IPS-11a (cell line): Measurements from ENCODE around the gene IL17REL.

ENCODE experiments used
- H3K4me3 ChIP-seq: one replicate; pipeline ENCODE4 v1.5.1; 2013; ENCODE audit warnings: low read depth, low read length, control low read depth

Gene IL17REL

DNA sequence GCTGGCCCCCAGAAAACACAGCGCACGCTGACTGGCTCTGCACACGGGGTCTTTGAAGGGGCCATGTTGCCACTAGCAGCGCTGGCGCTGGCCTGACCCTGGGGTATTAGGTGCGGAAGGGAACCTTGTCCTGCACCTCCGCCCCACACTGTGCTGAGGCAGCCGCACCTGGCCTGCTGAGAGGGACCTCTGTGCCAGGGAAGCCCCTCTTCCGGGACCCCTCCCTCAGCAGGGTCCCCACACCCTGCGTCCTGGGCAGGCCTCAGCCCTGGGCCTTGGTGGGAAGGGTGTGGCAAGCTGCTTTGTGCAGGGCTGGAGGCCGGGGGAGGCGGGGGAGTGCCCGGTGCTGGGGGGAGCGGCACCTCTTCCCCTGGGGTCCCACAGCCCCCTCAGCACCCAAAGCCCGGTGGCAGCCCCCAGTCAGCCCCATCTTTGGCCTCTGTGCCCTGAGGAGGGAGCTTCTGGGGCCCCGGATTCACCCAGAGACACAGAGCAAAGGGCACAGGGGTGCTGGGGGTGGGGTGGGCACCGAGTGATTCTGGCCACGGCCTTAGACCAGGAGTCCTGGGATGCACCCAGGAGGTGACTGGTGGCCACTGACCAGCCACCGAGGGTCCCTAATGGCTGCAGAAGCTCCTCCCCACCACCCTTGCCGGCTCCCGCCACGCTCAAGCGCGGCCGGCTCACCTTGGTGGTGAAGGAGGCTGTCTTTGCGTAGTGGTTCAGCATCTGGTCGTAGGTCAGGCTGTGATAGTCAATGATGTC lies 34.1 kb upstream of the IL17REL start:
- no peak overlapping the region for H3K4me3 ChIP-seq

DNA sequence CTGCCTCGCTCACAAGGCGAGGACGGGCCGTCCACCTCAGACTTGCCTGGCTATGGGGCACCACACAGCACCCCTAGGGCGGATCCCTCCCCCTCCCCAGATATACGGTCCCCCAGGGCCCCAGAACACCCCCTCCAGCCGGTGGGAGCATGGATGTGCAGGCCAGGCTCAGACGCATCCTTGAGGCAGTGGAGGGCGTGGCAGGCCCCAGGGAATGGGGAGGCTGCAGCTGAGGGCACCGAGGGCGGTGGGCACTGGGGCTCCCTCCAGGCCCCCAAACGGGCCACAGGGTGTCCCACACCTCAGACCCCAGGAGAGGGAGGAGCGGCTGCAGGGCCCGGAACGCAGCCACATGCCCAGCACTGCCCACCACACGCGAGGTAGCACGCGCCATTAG lies 33.5 kb upstream of the IL17REL start:
- no peak overlapping the region for H3K4me3 ChIP-seq

DNA sequence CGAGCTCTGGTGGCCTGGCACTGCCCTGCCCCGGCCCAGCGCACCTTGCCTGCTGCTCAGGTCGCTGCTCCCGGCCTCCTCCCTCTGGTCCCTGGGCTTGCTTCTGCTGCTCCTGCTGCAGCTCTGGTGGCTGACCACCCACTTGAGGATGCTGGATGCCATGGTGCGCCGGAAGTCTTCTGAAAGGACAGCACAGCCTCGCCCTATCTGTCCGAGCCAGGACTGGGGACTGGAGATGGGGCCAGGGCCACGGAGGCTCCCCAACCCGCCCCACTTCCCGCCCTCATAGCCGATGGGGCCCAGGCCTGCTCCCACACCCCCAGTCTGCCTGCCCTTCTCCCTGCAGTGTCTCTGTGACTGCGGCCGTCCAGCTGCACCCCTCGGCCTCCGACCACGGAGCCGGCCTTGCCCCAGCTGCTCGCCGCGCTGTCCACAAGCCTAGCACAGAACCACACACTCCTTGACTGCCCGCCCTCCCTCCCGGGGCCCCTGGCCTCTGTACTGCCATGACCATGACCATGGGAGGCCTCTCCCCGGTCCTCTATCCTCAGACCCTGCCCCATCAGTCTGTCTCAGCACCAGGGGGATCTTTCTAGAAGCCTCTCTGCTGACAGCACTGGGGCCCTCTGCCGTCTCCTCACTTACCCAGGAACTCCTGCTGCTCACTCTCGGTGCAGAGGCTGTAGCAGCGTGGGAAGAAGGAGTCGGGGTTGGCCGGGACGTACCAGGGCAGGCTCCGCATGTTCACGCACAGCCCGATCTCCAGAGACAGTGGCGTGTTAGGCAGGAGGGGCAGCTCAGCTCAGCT lies 32.9 kb upstream of the IL17REL start:
- no peak overlapping the region for H3K4me3 ChIP-seq

DNA sequence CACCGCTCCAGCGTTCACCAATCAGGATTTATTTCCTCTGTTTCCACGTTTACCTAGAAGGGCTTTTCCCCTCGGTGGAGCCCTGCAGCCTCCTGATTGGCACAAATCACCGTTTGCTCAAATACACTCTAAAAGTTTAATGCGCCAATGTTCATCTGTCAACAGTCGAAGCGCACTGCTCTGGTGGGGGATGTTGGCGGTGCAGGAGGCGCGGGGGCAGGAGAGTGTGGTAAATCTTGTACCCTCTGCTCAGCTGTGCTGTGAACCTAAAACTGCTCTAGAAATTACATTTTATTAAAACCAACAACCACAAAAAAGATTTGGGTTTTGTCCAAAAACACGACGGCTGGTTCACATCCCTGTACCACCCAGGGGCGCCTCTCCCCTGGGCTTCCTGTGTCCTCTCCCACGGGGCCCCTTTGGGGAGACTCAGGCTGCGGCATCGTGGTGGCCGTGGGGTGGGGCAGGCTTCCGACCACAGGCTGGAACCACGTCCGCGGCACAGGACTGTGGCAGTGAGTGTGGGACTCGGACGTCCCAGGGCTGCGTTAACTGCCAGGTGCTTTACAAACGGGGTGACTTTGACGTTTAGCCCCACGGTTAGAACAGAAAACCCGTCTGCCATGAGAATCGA lies 32.0 kb upstream of the IL17REL start:
- H3K4me3 ChIP-seq = no peak overlapping the region

DNA sequence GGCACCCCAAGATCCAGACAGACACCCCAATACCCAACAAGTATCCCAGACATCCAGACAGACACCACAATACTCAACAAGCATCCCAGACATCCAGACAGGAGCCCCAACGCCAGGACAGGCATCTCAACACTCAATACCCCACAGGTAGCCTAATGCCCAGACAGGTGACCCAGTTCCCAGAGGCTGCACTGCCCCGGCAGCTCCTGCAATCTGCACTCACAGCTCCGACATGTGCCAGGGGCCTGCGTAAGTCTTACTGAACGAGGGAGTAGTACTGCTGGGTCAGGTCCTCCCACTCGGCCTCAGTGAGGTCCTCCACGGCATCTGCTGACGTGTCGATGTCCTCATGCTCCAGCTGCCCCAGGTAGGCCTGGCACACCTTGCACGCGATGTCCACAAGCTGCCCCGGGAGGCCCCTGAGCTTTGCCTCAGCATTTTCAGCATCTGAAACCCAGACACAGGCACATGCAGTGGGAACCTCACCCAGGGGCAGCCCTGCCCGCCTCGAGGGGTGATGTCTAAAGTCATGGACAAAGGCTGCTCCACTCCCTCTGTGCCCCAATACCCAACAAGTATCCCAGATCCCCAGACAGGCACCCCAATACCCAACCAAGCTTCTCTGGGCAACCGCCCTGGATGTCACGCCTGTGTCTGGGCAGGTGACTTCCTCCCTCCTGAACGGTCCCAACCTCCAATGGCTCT lies 28.9 kb upstream of the IL17REL start:
- no peak overlapping the region for H3K4me3 ChIP-seq

DNA sequence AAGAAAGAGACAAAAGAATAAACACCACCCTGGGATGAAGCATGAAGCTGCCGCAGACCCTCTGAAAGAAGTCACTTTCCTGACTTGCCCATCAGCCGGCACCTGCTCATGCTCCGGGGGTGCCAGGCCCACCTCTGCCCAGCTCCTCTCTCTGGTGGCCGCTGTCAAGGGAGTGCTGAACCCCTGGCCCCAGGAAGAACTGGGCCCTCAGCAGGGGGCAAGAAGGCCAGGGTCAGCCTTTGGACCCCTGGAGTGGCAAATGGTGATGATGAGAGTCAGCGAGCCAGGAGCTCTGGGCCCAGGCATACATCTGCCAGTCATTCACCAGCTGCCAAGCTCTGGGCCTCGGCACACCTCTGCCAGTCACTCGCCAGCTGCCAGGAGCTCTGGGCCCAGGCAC lies 28.2 kb upstream of the IL17REL start:
- no peak overlapping the region for H3K4me3 ChIP-seq

DNA sequence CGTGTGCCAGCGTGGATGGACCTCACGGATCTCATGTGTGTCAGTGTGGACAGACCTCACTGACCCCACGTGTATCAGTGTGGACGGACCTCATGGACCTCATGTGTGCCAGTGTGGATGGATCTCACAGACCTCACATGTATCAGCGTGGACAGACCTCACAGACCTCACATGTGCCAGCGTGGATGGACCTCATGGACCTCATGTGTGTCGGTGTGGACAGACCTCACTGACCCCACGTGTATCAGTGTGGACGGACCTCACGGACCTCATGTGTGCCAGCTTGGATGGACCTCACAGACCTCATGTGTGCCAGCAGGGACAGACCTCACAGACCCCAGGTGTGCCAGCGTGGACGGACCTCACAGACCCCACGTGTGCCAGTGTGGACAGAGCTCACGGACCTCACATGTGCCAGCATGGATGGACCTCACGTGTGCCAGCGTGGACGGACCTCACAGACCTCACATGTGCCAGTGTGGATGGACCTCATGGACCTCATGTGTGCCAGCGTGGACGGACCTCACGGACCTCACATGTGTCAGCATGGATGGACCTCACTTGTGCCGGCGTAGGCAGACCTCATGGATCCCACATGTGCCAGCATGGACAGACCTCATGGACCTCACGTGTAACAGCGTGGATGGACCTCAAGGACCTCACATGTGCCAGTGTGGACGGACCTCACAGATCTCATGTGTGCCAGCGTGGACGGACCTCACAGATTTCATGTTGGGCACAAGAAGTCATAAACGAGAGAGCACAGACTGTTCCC lies 27.3 kb upstream of the IL17REL start:
- H3K4me3 ChIP-seq = no peak overlapping the region

DNA sequence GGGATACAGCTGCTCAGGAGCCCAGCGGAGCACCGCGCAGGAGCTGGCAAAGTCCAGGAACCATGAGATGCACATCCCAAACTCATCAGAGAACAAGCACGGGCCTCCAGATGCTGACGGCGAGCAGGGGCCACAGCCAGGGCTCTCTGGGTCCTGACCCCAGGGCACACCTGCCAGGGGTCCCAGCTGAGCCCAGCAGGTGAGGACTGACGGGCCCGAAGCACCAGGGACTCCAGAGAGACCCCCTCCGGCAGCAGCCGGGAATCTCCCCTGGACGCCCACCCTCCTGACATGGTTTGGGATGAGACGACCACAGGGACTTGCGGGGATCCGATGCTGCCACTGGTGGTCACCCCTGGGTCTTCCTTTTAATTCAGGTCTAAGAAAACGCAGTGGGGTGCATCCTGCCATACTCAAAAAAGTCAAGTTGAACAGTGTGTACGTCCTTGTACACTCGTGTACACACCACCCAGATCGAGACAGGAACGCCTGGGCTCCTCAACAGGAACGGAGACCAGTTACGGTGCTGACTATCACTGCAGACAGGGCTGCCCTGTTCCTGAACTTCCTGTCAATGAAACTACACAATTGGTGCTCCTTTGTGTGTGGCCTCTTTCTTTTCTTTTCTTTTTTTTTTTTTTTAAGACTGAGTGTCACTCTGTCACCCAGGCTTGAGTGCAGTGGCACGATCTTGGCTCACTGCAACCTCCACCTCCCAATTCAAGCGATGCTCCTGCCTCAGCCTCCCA lies 23.6 kb upstream of the IL17REL start:
- no peak overlapping the region for H3K4me3 ChIP-seq

DNA sequence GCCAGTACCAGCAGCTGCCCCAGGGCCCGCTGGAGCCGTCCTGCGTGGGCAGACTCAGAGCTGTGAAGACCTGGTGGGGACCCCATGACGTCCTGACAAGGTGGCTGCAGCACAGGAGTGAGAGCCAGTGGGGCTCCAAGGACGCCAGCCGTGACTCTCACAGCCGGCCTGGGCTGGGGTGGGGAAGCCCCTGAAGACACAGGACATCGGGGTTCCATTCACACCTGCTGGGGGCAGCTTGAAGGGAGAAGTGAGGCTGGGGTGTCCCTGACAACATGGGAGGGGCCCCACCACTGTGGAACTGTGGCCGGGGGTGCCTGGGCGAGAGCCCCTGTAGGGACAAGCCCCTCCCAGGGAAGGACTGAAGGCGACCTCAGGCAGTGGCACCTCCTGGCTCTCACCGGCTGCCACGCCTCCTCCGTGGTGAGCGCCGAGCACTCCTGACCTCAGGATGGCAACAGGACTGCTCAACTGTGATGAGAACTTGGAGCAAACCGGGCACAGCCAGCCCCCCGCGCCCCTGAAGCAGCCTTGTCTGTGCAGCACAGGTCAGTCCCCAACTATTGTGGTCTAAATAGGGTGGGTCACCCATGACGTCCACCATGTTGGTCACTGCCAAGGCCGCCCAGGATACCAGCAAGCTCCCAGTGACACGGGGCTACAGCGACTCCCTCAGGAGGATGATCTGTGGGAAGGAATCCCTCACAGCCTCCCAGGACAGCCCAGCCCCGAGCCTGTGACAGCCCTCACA lies 22.7 kb upstream of the IL17REL start:
- H3K4me3 ChIP-seq = no peak overlapping the region

DNA sequence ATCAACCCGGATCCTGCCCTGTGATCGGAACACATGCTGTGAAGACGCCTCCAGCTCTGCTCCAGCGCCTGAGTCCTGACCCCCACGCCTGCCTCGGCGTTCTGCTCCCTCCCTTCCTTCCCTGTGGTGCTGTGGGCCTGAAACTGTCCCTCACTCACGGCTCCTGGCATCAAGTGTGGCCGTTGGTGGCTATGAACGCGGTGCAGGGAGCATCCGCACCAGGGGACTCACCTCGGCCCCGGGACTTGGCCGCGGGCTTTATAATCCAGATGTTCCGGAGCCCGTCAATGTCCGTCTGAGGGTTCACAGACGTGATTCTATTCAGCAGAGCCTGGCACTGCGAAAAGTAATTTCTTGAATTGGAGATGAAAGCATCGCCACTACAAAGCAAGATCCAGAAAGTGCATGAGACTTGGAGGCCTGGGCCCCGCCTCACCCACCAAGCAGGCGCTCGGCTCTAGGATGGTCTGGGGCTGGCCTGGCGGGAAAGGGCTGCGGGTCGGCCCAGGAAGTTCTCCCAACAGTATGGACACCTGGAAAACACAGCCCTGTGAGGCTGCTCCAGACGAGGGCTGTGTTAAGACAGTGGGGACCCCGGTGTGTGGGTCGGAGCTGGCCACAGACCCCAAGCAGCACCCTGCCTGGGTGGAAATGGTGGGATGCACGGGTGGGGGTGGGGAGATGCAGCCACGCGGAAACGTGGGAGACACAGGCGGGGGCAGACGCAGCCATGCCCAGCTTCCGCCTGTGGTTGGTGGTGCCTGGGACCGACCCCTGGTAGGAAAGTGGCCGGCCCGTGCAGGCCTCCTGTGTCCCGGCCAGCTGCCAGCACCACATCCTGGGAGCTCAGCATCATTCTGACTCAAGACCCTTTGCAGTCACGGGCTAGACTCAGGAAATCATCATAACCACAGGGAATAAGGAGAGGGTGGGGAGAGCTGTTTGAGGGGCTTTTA lies 21.8 kb upstream of the IL17REL start:
- H3K4me3 ChIP-seq = no peak overlapping the region

DNA sequence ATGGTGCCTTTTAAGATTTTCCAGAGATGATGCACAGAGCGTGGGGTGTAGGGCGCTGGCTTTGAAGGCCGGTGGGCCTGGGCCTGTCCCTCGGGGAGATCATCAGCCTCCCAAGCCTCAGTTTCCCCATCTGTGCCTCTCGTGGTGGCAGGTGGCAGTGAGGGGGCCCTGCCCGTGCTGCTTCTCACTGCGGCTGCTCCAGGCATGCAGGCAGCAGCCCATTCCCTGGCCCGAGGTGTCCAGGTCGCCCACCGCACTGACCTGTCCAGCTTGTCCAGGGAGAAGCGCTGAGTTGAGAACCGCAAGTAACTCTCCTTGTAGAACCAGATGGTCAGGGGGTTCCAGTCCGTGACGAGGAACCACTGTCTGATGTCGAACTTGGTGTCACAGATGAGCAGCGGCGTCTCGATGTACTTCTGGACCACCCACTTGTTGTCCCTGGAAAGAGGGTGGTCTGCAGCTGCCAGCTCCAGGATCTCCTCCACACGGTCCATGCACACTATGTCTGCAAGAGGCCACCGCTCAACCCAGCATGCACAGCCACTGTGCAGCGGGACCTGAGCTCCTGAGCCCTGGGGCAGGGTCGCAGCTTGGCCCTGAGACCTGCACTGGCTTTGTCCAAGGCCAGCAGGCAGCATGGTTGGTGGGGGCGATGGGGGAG lies 20.5 kb upstream of the IL17REL start:
- no peak overlapping the region for H3K4me3 ChIP-seq

DNA sequence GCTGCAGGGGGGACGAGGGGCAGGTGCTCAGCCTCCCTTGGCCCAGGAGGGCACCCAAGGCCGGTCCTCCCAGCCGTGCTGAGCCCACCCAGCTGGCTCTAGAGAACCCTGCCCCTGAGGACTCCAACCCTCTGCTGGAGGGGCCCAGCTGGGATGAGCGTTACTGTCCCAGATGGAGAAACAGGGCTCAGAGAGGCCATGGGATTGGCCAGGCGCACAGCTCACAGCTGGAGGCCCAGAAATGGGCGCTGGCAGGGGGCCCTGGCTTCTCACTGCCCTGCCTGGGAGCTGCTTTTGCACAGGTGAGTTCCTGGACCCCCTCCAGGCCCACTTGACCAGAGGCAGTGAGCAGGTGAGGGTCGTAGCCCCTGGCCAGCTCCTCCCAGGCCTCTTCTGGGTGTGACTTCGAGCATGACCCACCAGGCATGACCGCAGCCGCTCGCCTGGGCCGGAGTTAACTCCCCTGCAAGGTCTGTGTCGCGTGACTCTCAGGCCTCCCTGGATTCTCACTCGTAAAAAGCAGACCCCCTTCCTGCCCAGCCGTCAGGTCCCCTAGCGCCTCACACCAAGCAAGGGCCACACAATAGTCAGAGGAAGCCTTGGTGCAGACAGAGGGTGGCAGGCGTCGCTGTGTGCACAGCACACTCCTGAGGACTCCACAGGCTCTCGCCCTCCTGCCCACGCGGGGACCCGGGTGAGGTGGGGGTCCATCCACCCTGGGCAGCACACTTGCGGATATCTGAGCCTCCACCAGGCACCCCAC lies 19.7 kb upstream of the IL17REL start:
- no peak overlapping the region for H3K4me3 ChIP-seq

DNA sequence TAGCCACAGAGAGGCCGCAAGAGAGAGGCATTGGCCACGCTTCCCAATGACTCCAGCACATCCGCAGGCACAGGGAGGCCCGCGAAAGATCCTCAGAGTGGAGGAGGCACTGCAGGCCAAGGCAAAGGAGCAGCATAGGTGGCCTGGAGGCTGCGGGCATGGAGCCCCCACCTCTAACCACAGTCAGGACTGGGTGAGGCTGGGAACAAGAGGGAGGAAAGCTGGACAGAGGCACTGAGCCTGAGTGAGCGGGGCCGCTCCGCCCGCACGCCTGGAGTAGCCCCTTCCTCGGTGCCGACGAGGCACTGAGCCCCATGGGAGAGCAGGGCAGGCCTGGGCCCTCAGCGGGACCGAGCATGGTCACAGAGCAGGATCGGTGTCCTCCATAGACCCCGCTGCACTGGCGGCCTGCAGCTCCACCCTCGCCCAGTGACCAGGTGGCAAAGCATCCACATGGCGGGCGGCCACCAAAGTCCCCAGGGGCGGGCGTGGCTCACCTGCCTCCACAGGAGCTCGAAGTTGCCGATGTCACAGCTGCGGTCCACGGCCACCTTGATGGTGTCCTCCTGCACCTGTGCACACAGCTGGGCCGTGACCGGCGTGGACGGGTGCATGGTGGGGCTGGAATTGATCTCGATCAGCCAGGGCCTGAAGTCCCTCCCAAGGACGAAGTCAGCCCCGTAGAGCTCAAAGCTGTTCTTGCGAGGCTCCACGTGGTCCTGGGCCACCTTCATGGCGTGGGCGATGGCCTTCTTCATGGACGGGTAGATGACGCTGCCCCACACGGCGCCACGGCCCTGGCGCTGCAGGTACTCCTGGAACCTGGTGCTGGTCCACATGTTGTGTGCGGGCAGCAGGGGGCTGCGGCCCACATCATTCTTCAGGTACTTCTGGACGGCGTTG lies 18.9 kb upstream of the IL17REL start:
- H3K4me3 ChIP-seq = no peak overlapping the region

DNA sequence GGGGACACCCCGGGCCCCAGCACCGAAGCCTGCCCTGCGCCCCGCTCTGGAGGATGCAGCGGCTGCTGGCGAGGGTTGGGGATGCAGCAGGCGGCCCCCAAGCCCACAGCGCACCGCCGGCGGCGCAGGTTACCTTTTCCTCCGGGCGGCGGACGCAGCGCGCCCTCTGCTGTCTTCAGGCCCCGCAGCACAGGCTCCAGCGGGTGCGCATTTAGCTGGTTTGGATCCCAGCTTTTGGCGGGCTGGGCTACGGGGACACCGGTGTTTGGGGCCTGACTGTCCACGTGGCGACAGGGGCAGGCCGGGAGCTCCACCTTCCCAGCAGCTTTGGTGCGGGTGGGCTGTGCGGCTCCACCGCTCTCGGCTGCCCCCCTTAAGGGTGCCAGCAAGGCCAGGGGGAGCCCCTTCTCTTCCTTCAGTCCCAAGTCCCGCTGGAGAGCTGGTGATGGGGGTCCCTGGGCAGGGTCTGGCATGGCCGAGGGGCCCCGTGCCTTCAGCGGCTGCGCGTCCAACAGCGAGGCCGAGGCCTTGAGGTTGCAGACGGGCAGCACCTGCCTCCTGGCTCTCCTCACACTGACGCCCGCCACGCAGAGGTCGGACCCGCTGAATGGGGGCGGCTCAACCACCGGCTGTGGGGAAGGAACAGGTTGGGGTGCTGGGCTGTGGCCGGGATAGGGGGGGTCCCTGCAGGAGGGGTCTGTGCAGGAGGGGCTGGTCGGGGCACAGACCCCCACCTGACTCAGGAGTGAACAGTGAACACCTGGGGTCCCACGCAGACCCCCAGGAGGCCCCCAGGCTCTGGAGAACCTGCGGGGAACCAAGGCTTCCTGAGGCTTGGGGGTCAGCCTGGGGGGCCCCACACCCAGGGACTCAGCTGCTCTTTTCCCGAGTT lies 18.0 kb upstream of the IL17REL start:
- H3K4me3 ChIP-seq = no peak overlapping the region
